Right lobe of liver (tissue), 6 donors: Measurements from ENCODE around the gene KCNQ1. TPM values are rescaled to one million over a fixed set of nuclear protein-coding genes. Genes with fewer than 3 reads are reported as not detected.
A peak's percentile ranks its signal among the peaks of the same experiment; 100 is the strongest.

ENCODE experiments used
- ATAC-seq, 4 donors: fragments of 200-7000 bp; cut with Tn5 transposase; one replicate each; pipeline ENCODE4 v1.9.1; 2020; ENCODE audit warnings: mild to moderate bottlenecking in 4 of 4, moderate library complexity in 4 of 4
- DNase-seq, 3 donors: peaks; one replicate each; pipeline ENCODE4 v3.0.0-alpha.2; 2020
- H3K27ac ChIP-seq, 3 donors: fragments of 200-600 bp; one replicate each; pipeline ENCODE4 v1.8.0; 2022
- H3K27me3 ChIP-seq, 2 donors: fragments of 200-600 bp; one replicate each; pipeline ENCODE4 v1.8.0; 2022
- H3K36me3 ChIP-seq, 4 donors: fragments of 200-600 bp; sonication (generic) in 1 of 4; one replicate each; pipeline versions ENCODE4 v1.5.1 to v1.8.0; 2017 to 2022; ENCODE audit warnings: control low read depth in 1 of 4
- H3K4me1 ChIP-seq, 4 donors: fragments of 200-600 bp; sonication (generic) in 1 of 4; one replicate each; pipeline versions ENCODE4 v1.5.1 to v1.8.0; 2017 to 2022; ENCODE audit warnings: control low read depth in 1 of 4
- H3K4me3 ChIP-seq, 3 donors: fragments of 200-600 bp; one replicate each; pipeline ENCODE4 v1.8.0; 2022
- H3K9me3 ChIP-seq, 4 donors: fragments of 200-600 bp; sonication (generic) in 1 of 4; one replicate each; pipeline versions ENCODE4 v1.5.1 to v1.8.0; 2017 to 2022; ENCODE audit warnings: control low read depth in 1 of 4
- CTCF ChIP-seq, 4 donors: fragments of 200-600 bp in 3 of 4; fragments of 450-650 bp in 1 of 4; IDR thresholded peaks; one replicate each; pipeline versions ENCODE4 v1.5.1 to v1.8.0; 2016 to 2022; ENCODE audit warnings: antibody characterized with exemption in 4 of 4, mild to moderate bottlenecking in 2 of 4
- POLR2A ChIP-seq: fragments of 450-650 bp; IDR thresholded peaks from one replicate; pipeline ENCODE4 v1.6.1; 2017; ENCODE audit warnings: antibody characterized with exemption, mild to moderate bottlenecking
- WGBS: methylation state at CpG from one replicate; pipeline ENCODE4 v1.1.6; 2018; ENCODE audit warnings: low coverage, low lambda C conversion rate; ENCODE audit not compliant: insufficient coverage; ENCODE audit errors: missing lambda C conversion rate; 5-methylcytosine and 5-hydroxymethylcytosine counted together
- intact Hi-C, 2 donors: fragments of 100-400 bp; cut with DNase I; formaldehyde crosslinking; loops; one replicate each; pipeline versions ENCODE4 v1.11.2 to v1.14.1; 2022
- total RNA-seq, 6 experiments: library from RNA; depleted of rRNA in 2 of 6; stranded (reverse); fragments of >200 nt in 2 of 6; fragmentation: NEBNext Ultra II Directional in 3 of 6; extraction: Animal tissue kit (Norgen Biotek cat#: 25700) in 3 of 6; gene quantifications; one replicate each; pipeline versions ENCODE4 v1.1.0 to v1.2.4, GENCODE V29; 2016 to 2023
- donor health status: DM: no; HTN: yes; CAD: no.
- donor health status: DM: no; HTN: no; CAD: no.
- donor health status: DM: no; HTN: no; CAD: no.
- donor health status: DM: no; HTN: yes; CAD: no.
- donor health status: DM: no; HTN: yes; CAD: no.

The KCNQ1 gene
- total RNA-seq, 6 experiments from 2014 or later, result 0.61 to 2.4 (median 1.8) TPM

GRCh38 chr11:2507945-2508749 is 63.3 kb downstream of the KCNQ1 start:
- intact Hi-C loops, result no loop called here
- Histone ChIP-seq H3K4me3 (no peak overlapping the region), H3K36me3 (no peaks in the 10 kb centered on the region), H3K4me1 (no peaks in the 10 kb centered on the region), H3K9me3 (no peaks in the 10 kb centered on the region), H3K27me3 (no peaks in the 10 kb centered on the region), H3K27ac (no peak overlapping the region)
- no peak for ATAC-seq
- TF ChIP-seq POLR2A (no peak), CTCF (IDR thresholded peaks at IDR 0.05) (no peak)
- WGBS, result 80% methylated on average over 2 of the region's 12 CpGs
- DNase-seq, result no peak

GRCh38 chr11:2508793-2509192 is 64.0 kb downstream of the KCNQ1 start:
- no peak for DNase-seq
- Histone ChIP-seq H3K9me3 (no peaks in the 10 kb centered on the region), H3K27me3 (no peaks in the 10 kb centered on the region), H3K36me3 (no peaks in the 10 kb centered on the region), H3K27ac (no peak overlapping the region), H3K4me3 (no peak overlapping the region), H3K4me1 (no peaks in the 10 kb centered on the region)
- intact Hi-C loops, result no loop called here
- no peak for ATAC-seq
- 29% methylated on average over 1 of the region's 2 CpGs for WGBS
- TF ChIP-seq CTCF (IDR thresholded peaks at IDR 0.05) (no peak), POLR2A (no peak)

DNA sequence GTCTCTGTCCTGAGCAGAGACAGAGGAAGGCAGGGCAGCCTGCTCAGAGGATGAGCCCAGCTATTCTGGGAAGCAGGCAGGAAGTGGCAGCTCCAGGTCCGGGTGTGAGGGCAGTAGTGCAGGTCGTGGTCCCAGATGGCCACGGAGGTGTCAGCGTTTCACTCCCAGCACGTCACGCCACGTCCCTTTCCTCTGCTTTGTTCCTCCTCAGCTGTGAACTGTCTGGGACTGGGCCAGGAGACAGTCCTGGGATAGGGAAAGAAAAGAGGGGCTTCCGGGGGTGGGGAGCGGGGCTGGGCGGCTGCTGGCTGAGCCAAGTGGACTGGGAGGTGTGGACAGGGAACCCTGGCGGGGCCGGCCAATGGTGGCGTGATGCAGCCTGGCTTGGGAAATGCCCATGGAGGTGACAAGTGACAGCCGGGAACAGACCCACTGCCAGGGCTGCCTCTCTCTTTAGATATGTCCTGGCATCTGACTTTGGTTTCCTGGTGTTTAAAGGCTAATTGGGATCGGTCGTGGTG is 64.7 kb downstream of the KCNQ1 start:
- H3K4me3 ChIP-seq, result no peak overlapping the region
- no peaks in the 10 kb centered on the region for H3K36me3 ChIP-seq
- H3K27me3 ChIP-seq, result no peaks in the 10 kb centered on the region
- WGBS, result 34% methylated on average over 12 of the region's 16 CpGs
- no peak overlapping the region for H3K27ac ChIP-seq
- DNase-seq (peak; percentile 25 to 51 (median 36)), ATAC-seq (peak; percentile 7 to 44 (median 38))
- intact Hi-C loops, result loop anchor here in 1 of 2 donors (10.0 kb wide), 1 partner anchor 65 kb away; the partner anchor contains the start of genes KCNQ1 and TRPM5
- no peak for TF ChIP-seq CTCF (IDR thresholded peaks at IDR 0.05)
- no peak for TF ChIP-seq POLR2A
- H3K4me1 ChIP-seq, result no peaks in the 10 kb centered on the region
- no peaks in the 10 kb centered on the region for H3K9me3 ChIP-seq

- Histone ChIP-seq H3K4me1 (no peaks in the 10 kb centered on the region), H3K9me3 (no peaks in the 10 kb centered on the region), H3K36me3 (no peaks in the 10 kb centered on the region), H3K27ac (no peak overlapping the region), H3K27me3 (no peaks in the 10 kb centered on the region), H3K4me3 (no peak overlapping the region)
- intact Hi-C loops, result loop anchor here in 1 of 2 donors (10.0 kb wide), 1 partner anchor 66 kb away; the partner anchor contains the start of genes KCNQ1 and TRPM5
- no peak for TF ChIP-seq CTCF (IDR thresholded peaks at IDR 0.05)
- TF ChIP-seq POLR2A, result no peak
- ATAC-seq, result no peak
- 53% methylated on average over 5 of the region's 16 CpGs for WGBS
- DNase-seq, result peak; percentile 13 to 42 (median 37)
Measured at GRCh38 chr11:2510626-2511402, 66.0 kb downstream of the KCNQ1 start.
